PC-3 (cell line): ENCODE results near the gene NIPBL. TPM values are rescaled to one million over a fixed set of nuclear protein-coding genes. Genes with fewer than 3 reads are reported as not detected.
A peak's percentile ranks its signal among the peaks of the same experiment; 100 is the strongest.

Experiments used
- ATAC-seq: fragments of 200-7000 bp; cut with Tn5 transposase; 2 replicates; pipeline ENCODE4 v1.9.1; 2020; ENCODE audit warnings: mild to moderate bottlenecking, moderate library complexity
- BruUV-seq: library from RNA; stranded (reverse); fragments of 400-500 nt; replicated peaks from 2 replicates; lab custom pipeline; 2021; lab: Mats Ljungman, UMichigan
- CTCF ChIA-PET: fragments of 300-600 bp; sonication (Branson Sonifier 250); formaldehyde crosslinking; loops from one replicate; lab custom pipeline; 2022; ENCODE audit warnings: antibody characterized with exemption; lab: Charles Lee
- POLR2A ChIA-PET: fragments of 300-600 bp; sonication (Branson Sonifier 250); formaldehyde crosslinking; loops from one replicate; lab custom pipeline; 2022; ENCODE audit warnings: antibody characterized with exemption; ENCODE audit not compliant: unreplicated experiment; lab: Charles Lee
- DNase-seq: peaks from one replicate; pipeline ENCODE4 v3.0.0-alpha.2; 2015
- H2AFZ ChIP-seq: fragments of 300-600 bp; sonication (generic); 2 replicates; pipeline ENCODE4 v1.6.0; 2016; ENCODE audit warnings: antibody characterized with exemption, low read length
- H3F3A ChIP-seq: fragments of 300-600 bp; sonication (generic); one replicate; pipeline ENCODE4 v1.6.0; 2017; ENCODE audit warnings: antibody characterized with exemption, low read length, control low read depth, mild to moderate bottlenecking; ENCODE audit not compliant: unreplicated experiment
- H3K27ac ChIP-seq: fragments of 300-600 bp; sonication (generic); 2 replicates; pipeline ENCODE4 v1.5.1; 2016; ENCODE audit warnings: mild to moderate bottlenecking, low read length
- H3K27me3 ChIP-seq: fragments of 300-600 bp; sonication (generic); 2 replicates; pipeline ENCODE4 v1.6.1; 2016; ENCODE audit warnings: low read length, mixed read lengths
- H3K36me3 ChIP-seq: fragments of 300-600 bp; sonication (generic); 2 replicates; pipeline ENCODE4 v1.6.1; 2016; ENCODE audit warnings: low read depth, mixed run types, low read length, mixed read lengths
- H3K4me1 ChIP-seq: fragments of 300-600 bp; sonication (generic); 2 replicates; pipeline ENCODE4 v1.5.1; 2016; ENCODE audit warnings: low read length; ENCODE audit not compliant: insufficient read depth
- H3K4me2 ChIP-seq: fragments of 300-600 bp; sonication (generic); 2 replicates; pipeline ENCODE4 v1.6.0; 2016; ENCODE audit warnings: low read length
- H3K4me3 ChIP-seq: fragments of 300-600 bp; sonication (generic); 2 replicates; pipeline ENCODE4 v1.5.1; 2016; ENCODE audit warnings: mild to moderate bottlenecking, low read length, mixed read lengths
- H3K79me2 ChIP-seq: fragments of 300-600 bp; sonication (generic); 2 replicates; pipeline ENCODE4 v1.6.1; 2017; ENCODE audit warnings: low read length, mixed read lengths
- H3K9ac ChIP-seq: fragments of 300-600 bp; sonication (generic); 2 replicates; pipeline ENCODE4 v1.6.0; 2016; ENCODE audit warnings: mild to moderate bottlenecking, low read length
- H3K9me2 ChIP-seq: fragments of 300-600 bp; sonication (generic); replicated peaks from 2 replicates; pipeline ENCODE4 v1.6.1; 2016; ENCODE audit warnings: mixed run types, low read length, mixed read lengths
- H3K9me3 ChIP-seq: fragments of 300-600 bp; sonication (generic); 2 replicates; pipeline ENCODE4 v1.6.1; 2016; ENCODE audit warnings: low read length, mixed read lengths
- H4K20me1 ChIP-seq: fragments of 300-600 bp; sonication (generic); 2 replicates; pipeline ENCODE4 v1.6.1; 2016; ENCODE audit warnings: low read length, mixed read lengths
- CTCF ChIP-seq: fragments of 300-600 bp; sonication (generic); conservative IDR thresholded peaks from 2 replicates; pipeline ENCODE4 v1.5.1; 2017; ENCODE audit warnings: antibody characterized with exemption, low read depth, mild to moderate bottlenecking, low read length
- EZH2 ChIP-seq: fragments of 300-600 bp; sonication (generic); IDR thresholded peaks from one replicate; pipeline ENCODE4 v1.6.1; 2017; ENCODE audit warnings: antibody characterized with exemption, mild to moderate bottlenecking, low read length; ENCODE audit not compliant: unreplicated experiment
- EZH2phosphoT487 ChIP-seq: fragments of 300-600 bp; sonication (generic); IDR thresholded peaks from 2 replicates; pipeline ENCODE4 v1.6.1; 2018; ENCODE audit warnings: mild to moderate bottlenecking, antibody characterized with exemption, low read length, borderline replicate concordance
- intact Hi-C: fragments of 100-400 bp; cut with micrococcal nuclease; formaldehyde crosslinking; loops from 2 replicates; pipeline ENCODE4 v1.9.0; 2023
- total RNA-seq: library from RNA; depleted of rRNA; stranded (reverse); fragments of >200 nt; gene quantifications from 2 replicates; pipeline ENCODE4 v1.2.3, GENCODE V29; 2014

The NIPBL gene
- total RNA-seq, 1 experiment from 2014 or later = 16.8 TPM

GRCh38 chr5:36876965-36877666, 547 bp downstream of the NIPBL start:
- POLR2A ChIA-PET = no interaction called here
- H4K20me1 ChIP-seq = peaks cover 51% of the 10 kb centered on the region

GRCh38 chr5:36877667-36878391, 1.3 kb downstream of the NIPBL start:
- POLR2A ChIA-PET = interaction anchor here (0.7 kb wide), 1 partner anchor 1216 kb away, joined by 4 read pairs; no protein-coding TSS in a partner anchor
- no peaks in the 10 kb centered on the region for H3K9me3 ChIP-seq
- H3K9me2 ChIP-seq = no peaks in the 10 kb centered on the region
- H3K4me2 ChIP-seq = peak overlapping the region; percentile 91
- no peaks in the 10 kb centered on the region for H3F3A ChIP-seq
- no peaks in the 10 kb centered on the region for H3K36me3 ChIP-seq
- intact Hi-C loops = loop anchor here (1.0 to 5.0 kb wide), 3 partner anchors 51 to 839 kb away; no protein-coding TSS in a partner anchor
- BruUV-seq = TSS peak; percentile 40
- H3K79me2 ChIP-seq = peaks cover 97% of the 10 kb centered on the region
- CTCF ChIA-PET = interaction anchor here (0.7 kb wide), 1 partner anchor 128 kb away, joined by 12 read pairs; no protein-coding TSS in a partner anchor
- no peak for TF ChIP-seq EZH2phosphoT487
- no peak for TF ChIP-seq EZH2
- TF ChIP-seq CTCF = no peak
- peak overlapping the region; percentile 87 for H3K4me3 ChIP-seq
- peak overlapping the region; percentile 82 for H2AFZ ChIP-seq
- H3K27me3 ChIP-seq = no peaks in the 10 kb centered on the region
- peak overlapping the region; percentile 96 for H3K9ac ChIP-seq
- DNase-seq (peak; percentile 55), ATAC-seq (0 out of 2 replicates have a peak, but pooled peaks have one; percentile 5)
- H4K20me1 ChIP-seq = peaks cover 57% of the 10 kb centered on the region
- peak overlapping the region; percentile 79 for H3K27ac ChIP-seq
- peaks cover 48% of the 10 kb centered on the region for H3K4me1 ChIP-seq

More at GRCh38 chr5:36876965-36877666, 547 bp downstream of the NIPBL start:
- H3K9me2 ChIP-seq = no peaks in the 10 kb centered on the region
- CTCF ChIA-PET = interaction anchor here (1.6 kb wide), 1 partner anchor 128 kb away, joined by 3 read pairs; no protein-coding TSS in a partner anchor
- H3K9ac ChIP-seq = peak overlapping the region; percentile 96
- peak; percentile 48 for DNase-seq
- no peaks in the 10 kb centered on the region for H3K36me3 ChIP-seq
- peak overlapping the region; percentile 79 for H3K27ac ChIP-seq
- no TSS peak for BruUV-seq
- peak overlapping the region; percentile 87 for H3K4me3 ChIP-seq
- peak overlapping the region; percentile 91 for H3K4me2 ChIP-seq
- H3K79me2 ChIP-seq = peaks cover 97% of the 10 kb centered on the region
- ATAC-seq = peak; percentile 23
- no peaks in the 10 kb centered on the region for H3F3A ChIP-seq
- intact Hi-C loops = loop anchor here (5.0 kb wide), 1 partner anchor 840 kb away; no protein-coding TSS in a partner anchor
- H3K27me3 ChIP-seq = no peaks in the 10 kb centered on the region
- peak overlapping the region; percentile 82 for H2AFZ ChIP-seq
- H3K9me3 ChIP-seq = no peaks in the 10 kb centered on the region
- TF ChIP-seq EZH2 = no peak
- no peak for TF ChIP-seq EZH2phosphoT487
- TF ChIP-seq CTCF = no peak
- H3K4me1 ChIP-seq = peaks cover 47% of the 10 kb centered on the region
